GM18909 (cell line): ENCODE results near the gene DYRK3.
A peak's percentile ranks its signal among the peaks of the same experiment; 100 is the strongest.

Experiments used
- ATAC-seq: cut with Tn5 transposase; IDR thresholded peaks from one replicate; pipeline ENCODE4 v1.9.1; 2021; ENCODE audit warnings: mild to moderate bottlenecking; ENCODE audit not compliant: unreplicated experiment, poor library complexity

The DYRK3 gene

GRCh38 chr1:206635080-206635977 lies at the start of gene DYRK3:
Gene DYRK3 (plus strand): TSS chr1:206635536. CDS start chr1:206635704, 168 bp downstream.
- ATAC-seq: peak; percentile 92

- no peak for ATAC-seq
Observed at GRCh38 chr1:206586501-206587445, 48.6 kb upstream of the DYRK3 start.

GRCh38 chr1:206587904-206588303 lies 47.4 kb upstream of the DYRK3 start:
- ATAC-seq: no peak

- no peak for ATAC-seq
Observed at GRCh38 chr1:206588492-206588891, 46.8 kb upstream of the DYRK3 start.

- ATAC-seq: no peak
Observed at GRCh38 chr1:206589206-206589605, 46.1 kb upstream of the DYRK3 start.

GRCh38 chr1:206590025-206590758 lies 45.1 kb upstream of the DYRK3 start:
- ATAC-seq: no peak

GRCh38 chr1:206591226-206591625 lies 44.1 kb upstream of the DYRK3 start:
- no peak for ATAC-seq

- ATAC-seq: no peak
Observed at GRCh38 chr1:206591696-206592095, 43.6 kb upstream of the DYRK3 start.

GRCh38 chr1:206593351-206593925 lies 41.9 kb upstream of the DYRK3 start:
- no peak for ATAC-seq

- no peak for ATAC-seq
Observed at GRCh38 chr1:206595581-206596318, 39.6 kb upstream of the DYRK3 start.

GRCh38 chr1:206596319-206596666 lies 39.0 kb upstream of the DYRK3 start:
- ATAC-seq: no peak

GRCh38 chr1:206600527-206600926 lies 34.8 kb upstream of the DYRK3 start:
- ATAC-seq: no peak

- ATAC-seq: no peak
Observed at GRCh38 chr1:206604861-206605260, 30.5 kb upstream of the DYRK3 start.

- ATAC-seq: no peak
Observed at GRCh38 chr1:206606867-206607266, 28.5 kb upstream of the DYRK3 start.

GRCh38 chr1:206608108-206608698 lies 27.1 kb upstream of the DYRK3 start:
- no peak for ATAC-seq

- no peak for ATAC-seq
Observed at GRCh38 chr1:206609229-206609991, 25.9 kb upstream of the DYRK3 start.

- peak; percentile 90 for ATAC-seq
Observed at GRCh38 chr1:206612129-206612876, 23.0 kb upstream of the DYRK3 start, which contains the start of gene EIF2D. Gene EIF2D (minus strand): TSS chr1:206612465. CDS start chr1:206612342, 123 bp downstream.
